ENCODE measurements around the gene STARD3. TPM values are rescaled to one million over a fixed set of nuclear protein-coding genes. Genes with fewer than 3 reads are reported as not detected.
"Not testable (repeated sequence)": the region's sequence is repeated elsewhere in the genome, so short reads cannot be mapped to it uniquely, and the experiment has no call there.

STARD3 gene
- total and polyA plus RNA-seq, 10 donors: 59.5 to 166 (median 100) TPM

- TF ChIP-seq POLR2A (IDR thresholded peaks at IDR 0.05) (no peak), CTCF (IDR thresholded peaks at IDR 0.05 in 8 of 11, conservative IDR thresholded peaks at IDR 0.05 in 3 of 11) (no peak), POLR2AphosphoS5 (IDR thresholded peaks at IDR 0.05) (no peak)
- Histone ChIP-seq H3K4me1 (peaks cover 0 to 10% (median 2%) of the 10 kb centered on the region in 6 donors), H3K27me3 (replicated peaks in 1 of 7) (peaks cover 0 to 18% (median 10%) of the 10 kb centered on the region in 7 donors), H3K27ac (no peak overlapping the region), H3K9me3 (no peaks in the 10 kb centered on the region), H3K36me3 (peaks cover 0 to 6% (median 0%) of the 10 kb centered on the region in 6 donors), H3K4me3 (no peak overlapping the region)
- intact Hi-C loops (cut with DNase I; ENCODE audit: low total_unique reads): no loop called here
- WGBS, 5 donors: 94 to 100% (median 97%) methylated on average over 2 of the region's 2 CpGs
- no peak for DNase-seq
Measured at GRCh38 chr17:39695089-39695474, 58.1 kb downstream of the STARD3 start.

- no peak for DNase-seq
- TF ChIP-seq CTCF (IDR thresholded peaks at IDR 0.05 in 8 of 11, conservative IDR thresholded peaks at IDR 0.05 in 3 of 11): no peak
- no peak for TF ChIP-seq POLR2AphosphoS5 (IDR thresholded peaks at IDR 0.05)
- TF ChIP-seq POLR2A (IDR thresholded peaks at IDR 0.05): no peak
- H3K9me3 ChIP-seq: no peaks in the 10 kb centered on the region
- H3K27me3 ChIP-seq (replicated peaks in 1 of 7): peaks cover 0 to 34% (median 24%) of the 10 kb centered on the region in 7 donors
- H3K36me3 ChIP-seq: peaks cover 0 to 6% (median 0%) of the 10 kb centered on the region in 6 donors
- intact Hi-C loops (cut with DNase I; ENCODE audit: low total_unique reads): no loop called here
- no peak overlapping the region for H3K27ac ChIP-seq
- WGBS, 5 donors: 82 to 96% (median 88%) methylated on average over 5 to 6 of the region's 6 CpGs
- peaks cover 0 to 22% (median 5%) of the 10 kb centered on the region in 6 donors for H3K4me1 ChIP-seq
- no peak overlapping the region for H3K4me3 ChIP-seq
Measured at GRCh38 chr17:39696731-39697130, 59.8 kb downstream of the STARD3 start.

- intact Hi-C loops (cut with DNase I; ENCODE audit: low total_unique reads): no loop called here
- WGBS, 5 donors: 93 to 99% (median 93%) methylated on average over 5 of the region's 5 CpGs
- TF ChIP-seq POLR2AphosphoS5 (IDR thresholded peaks at IDR 0.05) (no peak), CTCF (IDR thresholded peaks at IDR 0.05 in 8 of 11, conservative IDR thresholded peaks at IDR 0.05 in 3 of 11) (no peak), POLR2A (IDR thresholded peaks at IDR 0.05) (no peak)
Measured at GRCh38 chr17:39697961-39698360, 61.0 kb downstream of the STARD3 start.

GRCh38 chr17:39699157-39699817, 62.3 kb downstream of the STARD3 start:
- DNase-seq; H3K36me3 ChIP-seq; intact Hi-C loops (cut with DNase I; ENCODE audit: low total_unique reads); H3K9me3 ChIP-seq: not testable (repeated sequence)
- WGBS, 5 donors: 51 to 62% (median 59%) methylated on average over 11 of the region's 11 CpGs
- H3K4me1 ChIP-seq: peaks cover 0 to 22% (median 5%) of the 10 kb centered on the region in 6 donors
- peak overlapping the region; percentile 31 to 66 (median 42) for H3K4me3 ChIP-seq
- H3K27me3 ChIP-seq (replicated peaks in 1 of 7): peaks cover 0 to 40% (median 24%) of the 10 kb centered on the region in 7 donors
- H3K27ac ChIP-seq: peak overlapping the region in 4 of 8 donors; percentile 10 to 70 (median 51)

More at GRCh38 chr17:39697961-39698360, 61.0 kb downstream of the STARD3 start:
- Histone ChIP-seq H3K4me1 (peaks cover 0 to 22% (median 5%) of the 10 kb centered on the region in 6 donors), H3K4me3 (no peak overlapping the region), H3K9me3 (no peaks in the 10 kb centered on the region), H3K36me3 (peaks cover 0 to 6% (median 0%) of the 10 kb centered on the region in 6 donors), H3K27ac (no peak overlapping the region), H3K27me3 (replicated peaks in 1 of 7) (peaks cover 0 to 40% (median 24%) of the 10 kb centered on the region in 7 donors)
- DNase-seq: no peak

Measured in spleen (tissue), 11 donors.